ENCODE measurements around the gene LINGO4. TPM values are rescaled to one million over a fixed set of nuclear protein-coding genes. Genes with fewer than 3 reads are reported as not detected.
"Not testable (repeated sequence)": the region's sequence is repeated elsewhere in the genome, so short reads cannot be mapped to it uniquely, and the experiment has no call there.

Gene LINGO4
- total and polyA plus RNA-seq, 2 experiments from 2014 or later, result not detected

DNA sequence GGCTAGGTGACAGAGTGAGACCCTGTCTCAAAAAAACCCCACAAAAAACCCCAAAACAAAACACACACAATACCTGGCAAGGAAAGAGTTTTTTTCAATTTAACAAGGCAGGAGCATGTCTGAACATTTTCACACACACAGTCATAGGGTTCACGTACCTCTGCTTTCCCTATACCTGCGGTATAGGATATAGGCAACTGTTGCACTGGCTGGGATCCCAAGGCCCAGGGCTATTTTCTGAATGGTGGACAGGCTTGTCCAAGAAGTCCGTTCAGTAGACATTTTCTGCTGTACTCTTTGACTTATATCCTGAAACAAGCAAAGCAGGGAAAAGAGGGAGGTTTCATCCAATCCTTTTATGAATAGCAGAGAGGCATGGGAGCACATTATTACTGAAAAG is 22.5 kb downstream of the LINGO4 start:
- Histone ChIP-seq H3K79me2 (no peaks in the 10 kb centered on the region), H2AFZ (no peak overlapping the region), H3K4me1 (ENCODE audit: insufficient read depth) (no peaks in the 10 kb centered on the region), H3K4me2 (no peak overlapping the region), H3K9me3 (ENCODE audit: low read depth) (no peaks in the 10 kb centered on the region), H3K27me3 (peaks cover 3% of the 10 kb centered on the region), H3K27ac (no peak overlapping the region), H3K4me3 (no peak overlapping the region), H3K9me2 (replicated peaks; ENCODE audit: insufficient read depth) (no peaks in the 10 kb centered on the region), H4K20me1 (ENCODE audit: insufficient read depth, poor library complexity, severe bottlenecking) (no peaks in the 10 kb centered on the region), H3K36me3 (replicated peaks; ENCODE audit: insufficient read depth, low read depth) (no peaks in the 10 kb centered on the region)
- WGBS (ENCODE audit: low lambda C conversion rate, missing lambda C conversion rate), result 87% methylated on average over 3 of the region's 3 CpGs
- no peak for DNase-seq (ENCODE audit: low spot score)
- TF ChIP-seq, protein P1, sequence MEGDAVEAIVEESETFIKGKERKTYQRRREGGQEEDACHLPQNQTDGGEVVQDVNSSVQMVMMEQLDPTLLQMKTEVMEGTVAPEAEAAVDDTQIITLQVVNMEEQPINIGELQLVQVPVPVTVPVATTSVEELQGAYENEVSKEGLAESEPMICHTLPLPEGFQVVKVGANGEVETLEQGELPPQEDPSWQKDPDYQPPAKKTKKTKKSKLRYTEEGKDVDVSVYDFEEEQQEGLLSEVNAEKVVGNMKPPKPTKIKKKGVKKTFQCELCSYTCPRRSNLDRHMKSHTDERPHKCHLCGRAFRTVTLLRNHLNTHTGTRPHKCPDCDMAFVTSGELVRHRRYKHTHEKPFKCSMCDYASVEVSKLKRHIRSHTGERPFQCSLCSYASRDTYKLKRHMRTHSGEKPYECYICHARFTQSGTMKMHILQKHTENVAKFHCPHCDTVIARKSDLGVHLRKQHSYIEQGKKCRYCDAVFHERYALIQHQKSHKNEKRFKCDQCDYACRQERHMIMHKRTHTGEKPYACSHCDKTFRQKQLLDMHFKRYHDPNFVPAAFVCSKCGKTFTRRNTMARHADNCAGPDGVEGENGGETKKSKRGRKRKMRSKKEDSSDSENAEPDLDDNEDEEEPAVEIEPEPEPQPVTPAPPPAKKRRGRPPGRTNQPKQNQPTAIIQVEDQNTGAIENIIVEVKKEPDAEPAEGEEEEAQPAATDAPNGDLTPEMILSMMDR (IDR thresholded peaks at IDR 0.05; ENCODE audit: poor library complexity), result no peak
- no peak for TF ChIP-seq EZH2phosphoT487 (IDR thresholded peaks at IDR 0.05; ENCODE audit: low read depth, severe bottlenecking, unreplicated experiment)
- no peak for TF ChIP-seq EZH2 (IDR thresholded peaks at IDR 0.05; ENCODE audit: borderline replicate concordance)

DNA sequence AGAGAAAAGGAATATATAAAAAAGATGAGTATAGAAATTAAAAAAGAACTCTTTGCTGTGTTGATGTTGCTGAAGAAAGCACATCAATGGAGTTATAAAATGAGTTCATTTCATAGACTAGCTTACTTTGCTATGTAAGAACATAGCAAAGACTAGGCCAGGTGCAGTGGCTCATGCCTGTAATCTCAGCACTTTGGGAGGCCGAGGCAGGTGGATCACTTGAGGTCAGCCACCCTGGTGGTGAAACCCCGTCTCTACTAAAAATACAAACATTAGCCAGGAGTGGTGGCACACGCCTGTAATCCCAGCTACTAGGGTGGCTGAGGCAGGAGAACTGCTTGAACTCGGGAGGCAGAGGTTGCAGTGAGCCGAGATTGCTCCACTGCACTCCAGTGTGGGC is 23.2 kb downstream of the LINGO4 start:
- not testable (repeated sequence) for H3K79me2 ChIP-seq; H3K9me3 ChIP-seq (ENCODE audit: low read depth); H3K4me2 ChIP-seq; DNase-seq (ENCODE audit: low spot score); H2AFZ ChIP-seq; H3K4me3 ChIP-seq; H3K36me3 ChIP-seq (replicated peaks; ENCODE audit: insufficient read depth, low read depth); H3K27me3 ChIP-seq; H3K4me1 ChIP-seq (ENCODE audit: insufficient read depth); H4K20me1 ChIP-seq (ENCODE audit: insufficient read depth, poor library complexity, severe bottlenecking); H3K9me2 ChIP-seq (replicated peaks; ENCODE audit: insufficient read depth); H3K27ac ChIP-seq
- WGBS (ENCODE audit: low lambda C conversion rate, missing lambda C conversion rate), result 80% methylated on average over 5 of the region's 5 CpGs

GRCh38 chr1:151780736-151781135 is 24.5 kb downstream of the LINGO4 start:
- H3K4me3 ChIP-seq; H2AFZ ChIP-seq; H3K79me2 ChIP-seq; H3K27me3 ChIP-seq; DNase-seq (ENCODE audit: low spot score); H4K20me1 ChIP-seq (ENCODE audit: insufficient read depth, poor library complexity, severe bottlenecking); H3K9me3 ChIP-seq (ENCODE audit: low read depth); H3K9me2 ChIP-seq (replicated peaks; ENCODE audit: insufficient read depth); H3K4me1 ChIP-seq (ENCODE audit: insufficient read depth); H3K27ac ChIP-seq; H3K4me2 ChIP-seq; H3K36me3 ChIP-seq (replicated peaks; ENCODE audit: insufficient read depth, low read depth): not testable (repeated sequence)
- 95% methylated on average over 5 of the region's 5 CpGs for WGBS (ENCODE audit: low lambda C conversion rate, missing lambda C conversion rate)

- no peaks in the 10 kb centered on the region for H3K9me2 ChIP-seq (replicated peaks; ENCODE audit: insufficient read depth)
- H2AFZ ChIP-seq, result no peak overlapping the region
- no peak overlapping the region for H3K4me3 ChIP-seq
- no peaks in the 10 kb centered on the region for H3K4me1 ChIP-seq (ENCODE audit: insufficient read depth)
- H3K9me3 ChIP-seq (ENCODE audit: low read depth), result no peaks in the 10 kb centered on the region
- no peaks in the 10 kb centered on the region for H3K27me3 ChIP-seq
- DNase-seq (ENCODE audit: low spot score), result no peak
- H3K27ac ChIP-seq, result no peak overlapping the region
- WGBS (ENCODE audit: low lambda C conversion rate, missing lambda C conversion rate), result 94% methylated on average over 4 of the region's 4 CpGs
- H3K79me2 ChIP-seq, result no peaks in the 10 kb centered on the region
- no peaks in the 10 kb centered on the region for H3K36me3 ChIP-seq (replicated peaks; ENCODE audit: insufficient read depth, low read depth)
- H3K4me2 ChIP-seq, result no peak overlapping the region
- TF ChIP-seq, protein P1 (IDR thresholded peaks at IDR 0.05; ENCODE audit: poor library complexity), result no peak
- H4K20me1 ChIP-seq (ENCODE audit: insufficient read depth, poor library complexity, severe bottlenecking), result no peaks in the 10 kb centered on the region
Observed at GRCh38 chr1:151779852-151780251, 25.4 kb downstream of the LINGO4 start.

DNA sequence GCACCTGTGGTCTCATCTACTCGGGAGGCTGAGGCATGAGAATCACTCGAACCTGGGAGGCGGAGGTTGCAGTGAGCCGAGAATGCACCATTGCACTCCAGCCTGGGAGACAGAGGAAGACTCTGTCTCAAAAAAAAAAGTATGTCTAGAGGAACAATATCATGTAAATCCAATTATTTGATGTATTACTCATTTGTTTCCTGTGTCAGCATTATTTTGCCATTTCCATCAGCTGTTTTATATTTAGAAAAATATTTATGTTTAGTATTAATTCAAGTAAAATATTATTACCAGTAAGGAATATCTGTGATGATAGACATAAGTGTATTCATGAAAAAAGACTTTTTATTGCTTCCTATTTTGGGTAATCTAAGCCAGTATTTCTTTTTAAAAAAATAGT is 27.9 kb downstream of the LINGO4 start:
- H3K9me2 ChIP-seq (replicated peaks; ENCODE audit: insufficient read depth), result no peaks in the 10 kb centered on the region
- H3K4me3 ChIP-seq, result no peak overlapping the region
- H3K27ac ChIP-seq, result no peak overlapping the region
- H2AFZ ChIP-seq, result no peak overlapping the region
- TF ChIP-seq, protein P1 (IDR thresholded peaks at IDR 0.05; ENCODE audit: poor library complexity), result no peak
- TF ChIP-seq EZH2phosphoT487 (IDR thresholded peaks at IDR 0.05; ENCODE audit: low read depth, severe bottlenecking, unreplicated experiment), result no peak
- TF ChIP-seq EZH2 (IDR thresholded peaks at IDR 0.05; ENCODE audit: borderline replicate concordance), result no peak
- H3K4me1 ChIP-seq (ENCODE audit: insufficient read depth), result no peaks in the 10 kb centered on the region
- no peaks in the 10 kb centered on the region for H3K36me3 ChIP-seq (replicated peaks; ENCODE audit: insufficient read depth, low read depth)
- no peaks in the 10 kb centered on the region for H4K20me1 ChIP-seq (ENCODE audit: insufficient read depth, poor library complexity, severe bottlenecking)
- WGBS (ENCODE audit: low lambda C conversion rate, missing lambda C conversion rate), result 89% methylated on average over 4 of the region's 4 CpGs
- H3K27me3 ChIP-seq, result no peaks in the 10 kb centered on the region
- H3K79me2 ChIP-seq, result no peaks in the 10 kb centered on the region
- no peaks in the 10 kb centered on the region for H3K9me3 ChIP-seq (ENCODE audit: low read depth)
- H3K4me2 ChIP-seq, result no peak overlapping the region
- DNase-seq (ENCODE audit: low spot score), result no peak

Data from hepatocyte (in vitro differentiated cells).